Upper lobe of right lung (tissue), 1 donor: ENCODE results near the gene CDK15. TPM values are rescaled to one million over a fixed set of nuclear protein-coding genes. Genes with fewer than 3 reads are reported as not detected.

Experiments used
- ATAC-seq: fragments of 200-7000 bp; cut with Tn5 transposase; one replicate; pipeline ENCODE4 v1.9.1; 2020; ENCODE audit warnings: mild to moderate bottlenecking, moderate library complexity
- DNase-seq: peaks from one replicate; pipeline ENCODE4 v3.0.0-alpha.2; 2020
- H3K27ac ChIP-seq: fragments of 200-600 bp; one replicate; pipeline ENCODE4 v1.8.0; 2022
- H3K27me3 ChIP-seq: fragments of 200-600 bp; one replicate; pipeline ENCODE4 v1.8.0; 2022; ENCODE audit warnings: mild to moderate bottlenecking
- H3K36me3 ChIP-seq: fragments of 200-600 bp; one replicate; pipeline ENCODE4 v1.8.0; 2022
- H3K4me1 ChIP-seq: fragments of 200-600 bp; one replicate; pipeline ENCODE4 v1.8.0; 2022
- H3K4me3 ChIP-seq: fragments of 200-600 bp; one replicate; pipeline ENCODE4 v1.8.0; 2022; ENCODE audit warnings: mild to moderate bottlenecking
- H3K9me3 ChIP-seq: fragments of 200-600 bp; one replicate; pipeline ENCODE4 v1.8.0; 2022
- intact Hi-C: fragments of 100-400 bp; cut with DNase I; formaldehyde crosslinking; loops from one replicate; pipeline ENCODE4 v1.11.0; 2022
- total RNA-seq: library from RNA; stranded (reverse); fragmentation: NEBNext Ultra II Directional; extraction: Animal tissue kit (Norgen Biotek cat#: 25700); gene quantifications from one replicate; pipeline ENCODE4 v1.2.1, GENCODE V29; 2021
- TF ChIP-seq, protein P1 (sequence below): fragments of 200-600 bp; IDR thresholded peaks from one replicate; pipeline ENCODE4 v1.8.0; 2022; ENCODE audit warnings: antibody characterized with exemption
- donor health status: DM: no; HTN: yes; CAD: no; lungs with severe emphysema.

The CDK15 gene
- total RNA-seq, 1 donor from 2014 or later, result 6.0 TPM

DNA sequence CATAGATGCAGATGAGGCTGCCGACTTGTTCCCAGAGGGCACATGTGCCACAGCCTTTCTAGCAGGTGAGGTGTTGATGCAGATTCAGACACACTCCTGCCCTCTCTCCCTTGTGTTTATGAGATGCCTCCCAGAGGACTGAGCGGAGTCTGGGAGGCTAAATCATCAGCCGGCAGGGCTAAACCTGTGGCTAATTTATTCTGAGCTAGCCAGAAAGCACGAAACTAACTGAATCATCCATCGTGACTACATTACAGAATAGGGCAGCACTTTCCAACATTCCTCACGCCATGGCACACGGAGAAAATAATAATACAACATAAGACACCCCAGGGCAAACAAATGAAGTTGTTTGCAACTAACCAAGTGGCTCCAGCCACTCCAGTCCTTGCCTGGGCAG, 125.6 kb downstream of the CDK15 start:
- DNase-seq, result no peak
- no peaks in the 10 kb centered on the region for H3K36me3 ChIP-seq
- intact Hi-C loops, result no loop called here
- no peak for ATAC-seq
- TF ChIP-seq, protein P1, sequence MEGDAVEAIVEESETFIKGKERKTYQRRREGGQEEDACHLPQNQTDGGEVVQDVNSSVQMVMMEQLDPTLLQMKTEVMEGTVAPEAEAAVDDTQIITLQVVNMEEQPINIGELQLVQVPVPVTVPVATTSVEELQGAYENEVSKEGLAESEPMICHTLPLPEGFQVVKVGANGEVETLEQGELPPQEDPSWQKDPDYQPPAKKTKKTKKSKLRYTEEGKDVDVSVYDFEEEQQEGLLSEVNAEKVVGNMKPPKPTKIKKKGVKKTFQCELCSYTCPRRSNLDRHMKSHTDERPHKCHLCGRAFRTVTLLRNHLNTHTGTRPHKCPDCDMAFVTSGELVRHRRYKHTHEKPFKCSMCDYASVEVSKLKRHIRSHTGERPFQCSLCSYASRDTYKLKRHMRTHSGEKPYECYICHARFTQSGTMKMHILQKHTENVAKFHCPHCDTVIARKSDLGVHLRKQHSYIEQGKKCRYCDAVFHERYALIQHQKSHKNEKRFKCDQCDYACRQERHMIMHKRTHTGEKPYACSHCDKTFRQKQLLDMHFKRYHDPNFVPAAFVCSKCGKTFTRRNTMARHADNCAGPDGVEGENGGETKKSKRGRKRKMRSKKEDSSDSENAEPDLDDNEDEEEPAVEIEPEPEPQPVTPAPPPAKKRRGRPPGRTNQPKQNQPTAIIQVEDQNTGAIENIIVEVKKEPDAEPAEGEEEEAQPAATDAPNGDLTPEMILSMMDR, result no peak
- H3K4me3 ChIP-seq, result no peak overlapping the region
- no peaks in the 10 kb centered on the region for H3K9me3 ChIP-seq
- H3K27me3 ChIP-seq, result no peaks in the 10 kb centered on the region
- H3K4me1 ChIP-seq, result no peaks in the 10 kb centered on the region
- no peak overlapping the region for H3K27ac ChIP-seq

DNA sequence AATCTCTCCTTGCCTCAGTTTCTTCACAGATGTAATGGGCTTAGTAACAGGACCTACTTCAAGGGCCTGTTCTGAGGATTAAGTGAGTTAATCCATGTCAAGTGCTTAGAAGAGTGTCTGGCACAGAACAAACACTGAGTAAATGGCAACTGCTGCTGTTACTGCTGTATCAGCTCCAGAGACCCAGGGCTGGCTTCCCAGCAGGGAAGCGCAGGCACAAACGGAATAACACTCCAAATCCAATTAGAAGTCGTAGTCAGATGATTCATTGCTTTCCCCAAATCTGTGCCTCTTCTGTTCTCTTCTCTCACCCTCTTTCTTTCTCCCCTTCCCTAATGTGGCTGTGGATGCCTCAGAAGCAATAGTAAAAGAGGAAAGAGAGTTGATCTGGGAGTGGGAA, 126.2 kb downstream of the CDK15 start:
- intact Hi-C loops, result no loop called here
- H3K36me3 ChIP-seq, result no peaks in the 10 kb centered on the region
- no peaks in the 10 kb centered on the region for H3K27me3 ChIP-seq
- H3K4me3 ChIP-seq, result no peak overlapping the region
- TF ChIP-seq, protein P1, result no peak
- no peaks in the 10 kb centered on the region for H3K9me3 ChIP-seq
- ATAC-seq, result no peak
- no peak overlapping the region for H3K27ac ChIP-seq
- H3K4me1 ChIP-seq, result no peaks in the 10 kb centered on the region
- no peak for DNase-seq

DNA sequence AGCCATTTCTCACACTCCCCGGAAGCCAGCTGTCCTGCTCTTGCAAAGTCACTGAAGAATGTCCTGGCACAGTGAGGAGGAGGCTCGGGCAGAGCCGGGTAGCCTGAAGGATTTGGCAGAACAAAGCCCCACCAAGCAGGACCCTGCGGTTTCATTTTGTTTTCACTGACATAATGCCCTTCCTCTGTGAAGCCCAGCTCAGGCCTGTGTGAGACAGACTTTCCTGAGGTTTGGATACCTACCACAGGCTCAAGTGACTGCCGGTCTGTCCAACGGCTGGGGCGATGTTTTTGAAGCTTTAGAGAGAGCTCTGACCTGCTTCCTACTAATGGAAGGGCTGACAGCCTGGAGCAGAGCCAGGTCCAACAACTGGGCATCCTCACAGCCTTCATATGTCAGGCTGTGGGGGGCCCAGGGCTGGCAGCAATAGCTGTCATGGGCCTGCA, 127.5 kb downstream of the CDK15 start:
- TF ChIP-seq, protein P1, result no peak
- H3K9me3 ChIP-seq, result no peaks in the 10 kb centered on the region
- no peaks in the 10 kb centered on the region for H3K4me1 ChIP-seq
- ATAC-seq, result no peak
- no peaks in the 10 kb centered on the region for H3K27me3 ChIP-seq
- intact Hi-C loops, result no loop called here
- no peak overlapping the region for H3K27ac ChIP-seq
- no peak overlapping the region for H3K4me3 ChIP-seq
- DNase-seq, result no peak
- H3K36me3 ChIP-seq, result no peaks in the 10 kb centered on the region

DNA sequence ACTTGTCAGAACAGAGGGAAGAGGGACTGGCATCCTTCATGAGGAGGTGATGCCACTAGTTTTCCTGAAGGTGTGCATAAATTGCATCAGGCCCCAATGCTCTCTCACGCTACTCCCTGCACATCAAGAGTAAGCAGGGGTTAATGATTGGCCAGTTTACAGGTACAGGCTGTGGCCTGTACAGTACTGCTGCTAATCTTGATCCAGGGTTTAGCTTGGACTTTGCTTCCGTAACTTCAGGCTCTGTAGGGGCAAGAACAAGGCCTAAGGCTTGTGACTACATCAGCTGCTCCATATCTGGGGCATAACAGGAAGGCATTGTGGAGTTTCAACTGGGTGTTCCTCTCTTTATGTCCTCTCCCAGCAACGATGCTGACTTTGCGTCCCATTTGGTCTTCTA, 130.5 kb downstream of the CDK15 start:
- no peaks in the 10 kb centered on the region for H3K36me3 ChIP-seq
- intact Hi-C loops, result no loop called here
- ATAC-seq (no peak), DNase-seq (no peak)
- H3K4me3 ChIP-seq, result no peak overlapping the region
- H3K4me1 ChIP-seq, result no peaks in the 10 kb centered on the region
- H3K27me3 ChIP-seq, result no peaks in the 10 kb centered on the region
- no peaks in the 10 kb centered on the region for H3K9me3 ChIP-seq
- H3K27ac ChIP-seq, result no peak overlapping the region
- TF ChIP-seq, protein P1, result no peak

DNA sequence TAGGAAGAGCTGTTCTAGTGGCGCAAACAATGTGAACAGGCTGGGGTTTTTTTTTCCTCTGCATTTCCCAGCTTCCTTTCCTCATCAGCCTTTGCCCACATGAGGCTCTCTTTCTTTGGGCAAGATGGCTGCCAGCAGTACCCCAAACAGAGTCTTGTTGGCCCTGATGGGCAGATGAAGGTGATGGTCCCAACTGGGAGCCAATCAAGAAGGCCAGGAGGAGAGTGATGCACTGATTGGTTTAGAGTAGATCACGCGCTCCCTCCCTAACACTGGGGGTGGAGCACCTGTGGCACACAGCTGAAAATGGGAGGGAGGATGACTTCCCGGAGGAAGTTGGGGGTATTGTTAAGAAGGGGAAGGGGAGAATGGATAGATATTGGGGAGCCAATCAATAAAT, 131.0 kb downstream of the CDK15 start:
- no peak for DNase-seq
- Histone ChIP-seq H3K4me1 (no peaks in the 10 kb centered on the region), H3K36me3 (no peaks in the 10 kb centered on the region), H3K27ac (no peak overlapping the region), H3K4me3 (no peak overlapping the region), H3K9me3 (no peaks in the 10 kb centered on the region), H3K27me3 (no peaks in the 10 kb centered on the region)
- intact Hi-C loops, result no loop called here
- TF ChIP-seq, protein P1, result no peak
- no peak for ATAC-seq

DNA sequence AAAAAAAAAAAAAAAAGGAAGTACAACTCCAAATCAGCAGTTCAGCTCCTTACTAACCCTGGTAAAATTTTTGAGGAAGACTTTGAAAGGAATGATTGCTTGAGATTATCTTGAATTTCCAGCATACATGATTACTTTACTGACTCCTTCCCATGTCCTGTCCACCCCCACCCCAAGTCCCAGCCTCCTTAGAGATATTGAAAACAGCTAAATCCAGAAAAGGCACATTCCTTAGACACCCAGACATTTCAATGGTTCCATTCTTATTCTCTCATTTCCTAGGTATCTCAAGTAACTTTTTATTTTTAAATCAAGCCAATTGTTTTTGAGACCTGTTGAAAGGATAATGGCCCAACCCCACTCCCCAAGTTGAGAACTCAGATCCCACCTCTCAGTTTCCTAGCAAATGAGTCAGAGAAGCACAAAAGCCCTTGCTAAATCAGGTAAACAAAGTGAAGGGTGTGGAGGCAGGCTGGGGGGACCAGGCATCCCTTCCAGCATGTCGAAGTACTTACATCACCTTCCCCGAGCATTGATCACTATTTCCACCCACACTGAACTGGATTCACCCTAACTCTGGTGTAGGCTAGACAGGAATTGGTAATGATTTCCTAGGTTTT, 131.9 kb downstream of the CDK15 start:
- Histone ChIP-seq H3K27ac (no peak overlapping the region), H3K27me3 (no peaks in the 10 kb centered on the region), H3K36me3 (no peaks in the 10 kb centered on the region), H3K9me3 (no peaks in the 10 kb centered on the region), H3K4me1 (no peaks in the 10 kb centered on the region), H3K4me3 (no peak overlapping the region)
- ATAC-seq, result no peak
- intact Hi-C loops, result no loop called here
- DNase-seq, result no peak
- TF ChIP-seq, protein P1, result no peak
